Subcutaneous adipose tissue (tissue), 4 donors: ENCODE data around the gene FRMPD4. TPM values are rescaled to one million over a fixed set of nuclear protein-coding genes. Genes with fewer than 3 reads are reported as not detected.

Experiments
- total RNA-seq, 4 donors: library from RNA; depleted of rRNA; stranded (reverse); fragments of >200 nt; gene quantifications; one replicate each; pipeline ENCODE4 v1.1.0, GENCODE V29; 2016
- TF ChIP-seq, protein P1 (sequence below): fragments of 450-650 bp; IDR thresholded peaks from one replicate; pipeline ENCODE4 v1.5.1; 2016; ENCODE audit warnings: low read depth, mild to moderate bottlenecking, control low read depth, antibody characterized with exemption, moderate library complexity

The FRMPD4 gene
- total RNA-seq, 4 donors from 2014 or later = 0.17 to 0.44 (median 0.19) TPM; not detected in 1

DNA sequence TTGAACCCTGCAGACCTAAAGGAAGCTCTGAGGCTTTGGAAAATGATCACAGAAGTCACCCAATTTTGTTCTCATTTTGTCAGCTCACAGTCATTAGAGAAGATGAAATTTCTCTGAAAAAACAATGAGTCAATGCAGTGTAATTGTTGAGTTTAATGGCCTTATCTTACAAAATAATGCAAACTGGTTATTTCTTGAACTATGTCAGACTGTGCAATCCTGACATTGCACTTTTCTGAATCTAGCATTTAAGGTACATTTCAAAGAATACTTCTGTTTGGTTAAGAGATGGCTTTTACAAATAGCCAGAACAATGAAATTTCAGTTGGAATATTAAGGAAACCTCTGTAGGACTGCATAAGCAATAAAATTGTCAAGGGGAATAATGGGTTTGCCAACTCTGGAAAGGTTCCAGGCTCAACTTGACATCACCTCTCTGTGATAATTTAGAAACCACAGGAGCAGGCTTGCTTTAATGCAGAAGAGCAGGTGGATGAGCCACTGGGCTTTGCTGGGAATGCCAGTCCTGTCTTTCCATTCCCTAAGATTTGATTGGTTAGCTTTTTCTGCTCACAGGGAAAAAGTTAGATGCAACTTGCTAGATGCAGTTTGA is 222.8 kb downstream of the FRMPD4 start:
- TF ChIP-seq, protein P1, sequence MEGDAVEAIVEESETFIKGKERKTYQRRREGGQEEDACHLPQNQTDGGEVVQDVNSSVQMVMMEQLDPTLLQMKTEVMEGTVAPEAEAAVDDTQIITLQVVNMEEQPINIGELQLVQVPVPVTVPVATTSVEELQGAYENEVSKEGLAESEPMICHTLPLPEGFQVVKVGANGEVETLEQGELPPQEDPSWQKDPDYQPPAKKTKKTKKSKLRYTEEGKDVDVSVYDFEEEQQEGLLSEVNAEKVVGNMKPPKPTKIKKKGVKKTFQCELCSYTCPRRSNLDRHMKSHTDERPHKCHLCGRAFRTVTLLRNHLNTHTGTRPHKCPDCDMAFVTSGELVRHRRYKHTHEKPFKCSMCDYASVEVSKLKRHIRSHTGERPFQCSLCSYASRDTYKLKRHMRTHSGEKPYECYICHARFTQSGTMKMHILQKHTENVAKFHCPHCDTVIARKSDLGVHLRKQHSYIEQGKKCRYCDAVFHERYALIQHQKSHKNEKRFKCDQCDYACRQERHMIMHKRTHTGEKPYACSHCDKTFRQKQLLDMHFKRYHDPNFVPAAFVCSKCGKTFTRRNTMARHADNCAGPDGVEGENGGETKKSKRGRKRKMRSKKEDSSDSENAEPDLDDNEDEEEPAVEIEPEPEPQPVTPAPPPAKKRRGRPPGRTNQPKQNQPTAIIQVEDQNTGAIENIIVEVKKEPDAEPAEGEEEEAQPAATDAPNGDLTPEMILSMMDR = no peak

DNA sequence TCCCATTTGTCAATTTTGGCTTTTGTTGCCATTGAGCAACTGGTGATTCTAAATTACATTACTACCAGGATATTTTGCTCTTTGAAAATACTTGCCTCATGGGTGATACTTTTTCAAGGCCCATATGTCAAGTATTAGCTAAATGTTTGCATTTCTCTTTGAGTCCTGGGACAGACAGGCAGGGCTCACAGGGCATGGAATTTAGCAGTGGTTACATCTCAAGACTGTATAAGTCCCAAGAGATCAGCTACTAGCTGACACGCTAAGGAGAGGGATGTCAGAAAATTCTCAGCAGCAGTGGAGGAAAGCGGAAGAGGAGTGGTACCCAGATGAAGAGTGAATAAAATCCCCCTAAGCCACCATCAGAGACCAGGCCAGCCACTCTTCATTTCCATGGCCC is 224.9 kb downstream of the FRMPD4 start:
- TF ChIP-seq, protein P1 = no peak

DNA sequence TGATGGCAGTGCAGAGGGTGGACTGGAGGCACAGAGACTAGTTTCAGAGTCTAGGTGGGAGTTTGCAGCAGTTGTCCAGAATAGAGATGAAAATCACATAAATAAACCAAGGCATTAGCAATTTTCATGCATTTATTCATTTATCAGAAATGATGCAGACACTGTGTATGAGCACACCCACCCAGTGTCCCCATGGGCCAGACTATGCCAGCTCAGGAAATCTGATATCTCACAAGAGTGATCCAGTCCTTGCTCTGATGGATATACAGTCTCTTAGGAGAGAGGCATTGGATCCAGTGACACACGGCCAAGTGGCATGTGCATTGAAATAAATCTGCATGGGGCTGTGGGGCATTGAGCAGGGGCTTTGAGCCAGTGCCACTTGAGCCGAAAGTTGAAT is 228.2 kb downstream of the FRMPD4 start:
- TF ChIP-seq, protein P1 = no peak

DNA sequence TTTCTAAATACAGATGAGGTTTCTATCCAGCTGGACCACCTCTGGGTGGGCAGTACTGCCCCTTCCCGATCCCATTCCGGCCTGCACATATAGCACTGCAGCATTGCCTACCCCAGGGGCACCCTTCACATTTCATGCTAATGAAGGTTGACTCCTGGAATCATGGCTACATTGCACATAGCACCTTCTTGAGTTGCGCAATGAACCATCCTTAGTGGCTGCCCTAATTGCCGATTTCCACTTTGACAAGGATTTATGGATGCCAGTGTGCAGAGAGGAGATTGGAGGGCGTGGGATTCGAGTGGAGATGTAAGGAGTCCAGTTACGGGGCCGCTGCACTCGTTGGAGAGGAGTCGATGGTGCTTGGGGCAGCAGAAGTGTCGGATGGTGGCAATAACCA is 229.0 kb downstream of the FRMPD4 start:
- TF ChIP-seq, protein P1 = no peak

DNA sequence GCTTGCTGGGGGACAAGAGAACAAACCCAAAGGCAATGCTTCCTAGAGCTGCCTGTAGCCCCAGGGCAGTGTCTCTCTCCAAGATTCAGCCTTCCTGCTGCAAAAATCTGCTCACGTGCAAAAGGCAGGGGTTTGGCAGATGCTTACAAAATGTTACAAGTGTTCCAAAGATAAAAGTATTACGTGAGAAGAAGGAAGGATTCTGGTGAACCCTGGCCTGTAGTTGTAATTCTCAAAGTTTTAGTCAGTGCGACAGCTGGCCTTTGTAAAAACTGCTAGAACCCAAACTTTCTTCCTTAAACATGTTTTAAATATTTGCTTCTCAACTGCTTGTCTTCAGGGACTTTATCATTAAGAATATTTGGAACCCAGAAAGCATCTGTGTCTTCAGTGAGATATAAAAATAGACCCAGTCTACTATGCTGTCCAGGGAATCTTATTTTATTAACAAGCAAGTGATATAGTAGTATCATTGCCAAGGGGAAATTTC is 232.3 kb downstream of the FRMPD4 start:
- TF ChIP-seq, protein P1 = no peak

DNA sequence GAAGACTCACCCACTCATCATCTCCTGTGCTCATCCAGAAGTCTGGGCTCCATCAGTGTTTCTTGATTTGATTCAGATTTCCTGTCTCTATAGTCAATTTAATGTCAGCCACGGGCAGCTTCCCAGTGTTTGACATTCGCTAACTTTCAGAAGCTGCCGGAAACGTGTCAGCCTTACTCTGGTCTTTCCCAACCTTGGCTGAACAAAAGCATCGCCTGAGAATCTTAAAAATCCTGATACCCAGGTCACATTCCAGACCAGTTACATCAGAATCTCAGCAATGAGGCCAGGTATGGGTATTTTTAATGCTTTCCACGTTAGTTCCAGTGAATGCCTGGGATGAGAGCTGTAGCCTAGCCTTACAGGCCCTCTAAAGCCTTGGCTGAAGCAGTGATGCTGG is 233.8 kb downstream of the FRMPD4 start:
- TF ChIP-seq, protein P1 = no peak

DNA sequence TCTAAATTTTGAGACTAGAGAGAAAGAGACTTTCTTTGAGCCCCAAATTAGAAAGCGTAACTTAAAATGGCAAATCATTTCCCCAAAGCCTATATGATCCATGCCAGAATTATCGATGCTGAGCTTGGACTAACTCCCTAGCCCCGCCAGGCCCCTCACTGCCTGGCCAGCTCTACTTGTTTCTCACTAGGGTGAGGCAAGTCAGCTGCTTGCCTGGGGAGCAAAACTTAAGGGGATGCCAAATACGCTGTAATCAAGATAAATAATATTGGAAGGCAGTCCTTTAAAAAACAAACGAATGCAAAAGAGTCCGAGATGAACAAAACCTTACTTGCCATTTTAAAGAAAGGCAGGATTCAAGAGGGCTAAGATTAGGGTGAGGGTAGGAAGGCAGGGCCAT is 236.0 kb downstream of the FRMPD4 start:
- TF ChIP-seq, protein P1 = no peak
